DND-41 (cell line): Measurements from ENCODE around the gene DPH6.

Experiments used
- EZH2 ChIP-seq: IDR thresholded peaks from 3 replicates; pipeline ENCODE4 v1.6.1; 2012; ENCODE audit warnings: borderline replicate concordance, low read depth, mild to moderate bottlenecking, moderate library complexity, low read length, inconsistent platforms; ENCODE audit not compliant: severe bottlenecking
- TF ChIP-seq, protein P1 (sequence below): IDR thresholded peaks from 2 replicates; pipeline ENCODE4 v1.5.1; 2012; ENCODE audit warnings: borderline replicate concordance, low read length, moderate library complexity, mild to moderate bottlenecking; ENCODE audit not compliant: poor library complexity, severe bottlenecking; ENCODE audit errors: extremely low read depth

DNA sequence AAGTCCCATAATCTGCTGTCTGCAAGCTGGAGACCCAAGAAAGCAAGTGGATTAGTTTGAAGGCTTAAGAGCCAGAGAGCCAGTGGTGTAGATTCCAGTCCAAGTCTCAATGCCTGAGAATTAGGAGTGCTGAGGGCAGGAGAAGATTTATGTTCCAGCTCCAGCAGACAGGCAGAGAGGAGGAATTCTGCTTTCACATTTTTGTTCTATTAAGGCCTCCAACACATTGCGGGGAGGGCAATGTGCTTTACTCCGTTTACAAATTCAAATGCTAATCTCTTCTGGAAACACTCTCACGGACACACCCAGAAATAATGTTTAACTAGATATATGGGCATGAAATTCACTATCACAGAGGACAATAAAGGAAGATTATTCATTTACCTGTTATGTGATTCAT is 54.0 kb downstream of the DPH6 start:
- TF ChIP-seq, protein P1, sequence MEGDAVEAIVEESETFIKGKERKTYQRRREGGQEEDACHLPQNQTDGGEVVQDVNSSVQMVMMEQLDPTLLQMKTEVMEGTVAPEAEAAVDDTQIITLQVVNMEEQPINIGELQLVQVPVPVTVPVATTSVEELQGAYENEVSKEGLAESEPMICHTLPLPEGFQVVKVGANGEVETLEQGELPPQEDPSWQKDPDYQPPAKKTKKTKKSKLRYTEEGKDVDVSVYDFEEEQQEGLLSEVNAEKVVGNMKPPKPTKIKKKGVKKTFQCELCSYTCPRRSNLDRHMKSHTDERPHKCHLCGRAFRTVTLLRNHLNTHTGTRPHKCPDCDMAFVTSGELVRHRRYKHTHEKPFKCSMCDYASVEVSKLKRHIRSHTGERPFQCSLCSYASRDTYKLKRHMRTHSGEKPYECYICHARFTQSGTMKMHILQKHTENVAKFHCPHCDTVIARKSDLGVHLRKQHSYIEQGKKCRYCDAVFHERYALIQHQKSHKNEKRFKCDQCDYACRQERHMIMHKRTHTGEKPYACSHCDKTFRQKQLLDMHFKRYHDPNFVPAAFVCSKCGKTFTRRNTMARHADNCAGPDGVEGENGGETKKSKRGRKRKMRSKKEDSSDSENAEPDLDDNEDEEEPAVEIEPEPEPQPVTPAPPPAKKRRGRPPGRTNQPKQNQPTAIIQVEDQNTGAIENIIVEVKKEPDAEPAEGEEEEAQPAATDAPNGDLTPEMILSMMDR: no peak
- no peak for TF ChIP-seq EZH2
